Lower leg skin (tissue), 4 donors: Measurements from ENCODE around the gene HOXC4. TPM values are rescaled to one million over a fixed set of nuclear protein-coding genes. Genes with fewer than 3 reads are reported as not detected.

Source experiments
- DNase-seq, 2 donors: peaks; one replicate each; pipeline ENCODE4 v3.0.0-alpha.2; 2019; ENCODE audit warnings: low spot score in 2 of 2
- H3K4me3 ChIP-seq: fragments of 200-600 bp; sonication (generic); 2 replicates; pipeline ENCODE4 v1.5.1; 2017; ENCODE audit warnings: mild to moderate bottlenecking, low read depth; ENCODE audit not compliant: poor library complexity, severe bottlenecking
- POLR2A ChIP-seq, 2 donors: fragments of 450-650 bp; IDR thresholded peaks; one replicate each; pipeline ENCODE4 v1.6.1; 2016 to 2017; ENCODE audit warnings: antibody characterized with exemption in 2 of 2, mild to moderate bottlenecking in 1 of 2, moderate library complexity in 1 of 2
- WGBS, 2 donors: methylation state at CpG; one replicate each; pipeline ENCODE4 v1.1.5; 2018; 5-methylcytosine and 5-hydroxymethylcytosine counted together
- intact Hi-C: fragments of 100-400 bp; cut with DNase I; formaldehyde crosslinking; loops from one replicate; pipeline ENCODE4 v1.15.0; 2023; ENCODE audit warnings: low total_unique reads
- total RNA-seq, 4 donors: library from RNA; depleted of rRNA; stranded (reverse); fragments of >200 nt; gene quantifications; one replicate each; pipeline ENCODE4 v1.1.0, GENCODE V29; 2016
- TF ChIP-seq, protein P1 (sequence below), 3 donors: fragments of 450-650 bp; IDR thresholded peaks; one replicate each; pipeline ENCODE4 v1.5.1; 2016; ENCODE audit warnings: antibody characterized with exemption in 3 of 3, mild to moderate bottlenecking in 3 of 3, moderate library complexity in 2 of 3

Gene HOXC4
- total RNA-seq, 4 donors from 2014 or later, result 1.7 to 6.1 (median 3.2) TPM

DNA sequence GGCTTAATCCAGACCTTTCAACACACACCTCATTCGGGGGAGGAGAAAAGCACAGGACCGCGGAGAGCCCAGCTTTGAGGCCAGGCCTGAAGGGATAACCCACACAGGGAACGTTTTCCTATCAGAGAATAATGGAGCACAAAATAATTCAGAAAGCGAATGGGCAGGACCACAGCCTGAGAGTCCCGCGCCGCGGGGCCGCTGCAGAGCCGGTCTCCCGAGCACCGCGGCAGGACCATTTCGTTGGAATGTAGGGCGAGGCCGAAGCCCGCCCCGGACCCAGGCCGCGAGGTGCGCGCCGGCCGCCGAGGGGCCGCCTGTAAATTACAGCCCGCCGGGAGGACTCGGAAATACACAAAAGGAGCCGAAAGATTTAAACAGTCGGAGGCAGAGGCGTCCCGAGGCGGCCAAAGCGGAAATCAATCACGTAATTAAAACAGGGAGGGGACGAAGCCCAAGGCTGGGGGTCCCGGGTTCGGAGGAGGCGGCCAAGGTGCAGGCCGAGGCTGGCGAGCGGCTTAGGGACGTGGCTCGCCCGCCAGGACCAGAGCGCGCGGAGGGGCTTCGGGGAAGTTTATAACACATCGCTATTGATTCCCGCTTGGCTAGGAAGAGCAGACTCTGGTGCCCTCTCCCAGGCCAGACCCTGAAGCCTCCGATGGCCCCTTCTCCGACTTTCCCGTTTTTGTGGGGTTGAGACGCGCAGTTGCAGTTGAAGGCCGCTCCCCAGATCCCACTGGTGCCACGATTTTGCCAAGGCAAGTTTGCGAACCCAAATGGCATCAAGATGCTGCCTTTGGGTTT, 6.3 kb upstream of the HOXC4 start:
- TF ChIP-seq POLR2A (IDR thresholded peaks at IDR 0.05), result no peak
- TF ChIP-seq, protein P1, sequence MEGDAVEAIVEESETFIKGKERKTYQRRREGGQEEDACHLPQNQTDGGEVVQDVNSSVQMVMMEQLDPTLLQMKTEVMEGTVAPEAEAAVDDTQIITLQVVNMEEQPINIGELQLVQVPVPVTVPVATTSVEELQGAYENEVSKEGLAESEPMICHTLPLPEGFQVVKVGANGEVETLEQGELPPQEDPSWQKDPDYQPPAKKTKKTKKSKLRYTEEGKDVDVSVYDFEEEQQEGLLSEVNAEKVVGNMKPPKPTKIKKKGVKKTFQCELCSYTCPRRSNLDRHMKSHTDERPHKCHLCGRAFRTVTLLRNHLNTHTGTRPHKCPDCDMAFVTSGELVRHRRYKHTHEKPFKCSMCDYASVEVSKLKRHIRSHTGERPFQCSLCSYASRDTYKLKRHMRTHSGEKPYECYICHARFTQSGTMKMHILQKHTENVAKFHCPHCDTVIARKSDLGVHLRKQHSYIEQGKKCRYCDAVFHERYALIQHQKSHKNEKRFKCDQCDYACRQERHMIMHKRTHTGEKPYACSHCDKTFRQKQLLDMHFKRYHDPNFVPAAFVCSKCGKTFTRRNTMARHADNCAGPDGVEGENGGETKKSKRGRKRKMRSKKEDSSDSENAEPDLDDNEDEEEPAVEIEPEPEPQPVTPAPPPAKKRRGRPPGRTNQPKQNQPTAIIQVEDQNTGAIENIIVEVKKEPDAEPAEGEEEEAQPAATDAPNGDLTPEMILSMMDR (IDR thresholded peaks at IDR 0.05), result no peak

DNA sequence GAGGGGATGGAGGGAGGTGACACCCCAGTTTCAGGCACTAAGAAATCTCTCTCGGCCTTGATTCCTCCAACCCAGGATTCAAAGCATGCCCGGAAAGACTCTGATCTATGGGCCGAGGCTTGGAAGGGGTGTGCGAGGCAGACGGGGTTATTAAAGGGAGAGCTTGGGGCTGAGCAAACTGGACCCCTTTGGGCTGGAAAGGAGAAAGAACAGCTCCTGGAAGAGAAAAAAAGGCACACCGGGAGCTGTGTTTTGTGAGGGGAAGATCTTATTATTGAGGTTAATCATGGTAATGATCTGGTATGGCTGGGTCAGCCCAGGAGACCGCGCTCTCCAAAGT, 5.7 kb upstream of the HOXC4 start:
- TF ChIP-seq, protein P1 (IDR thresholded peaks at IDR 0.05), result no peak
- DNase-seq, result no peak
- intact Hi-C loops, result loop anchor here (10.0 kb wide), 1 partner anchor 77 kb away; no protein-coding TSS in a partner anchor
- H3K4me3 ChIP-seq, result no peak overlapping the region
- WGBS, 2 donors, result 81 to 88% methylated on average over 8 of the region's 8 CpGs

More for the DNA sequence above, 6.3 kb upstream of the HOXC4 start:
- 74 to 83% methylated on average over 61 of the region's 61 CpGs for WGBS, 2 donors
- DNase-seq, result no peak
- intact Hi-C loops, result loop anchor here (10.0 kb wide), 1 partner anchor 77 kb away; no protein-coding TSS in a partner anchor
- no peak overlapping the region for H3K4me3 ChIP-seq

DNA sequence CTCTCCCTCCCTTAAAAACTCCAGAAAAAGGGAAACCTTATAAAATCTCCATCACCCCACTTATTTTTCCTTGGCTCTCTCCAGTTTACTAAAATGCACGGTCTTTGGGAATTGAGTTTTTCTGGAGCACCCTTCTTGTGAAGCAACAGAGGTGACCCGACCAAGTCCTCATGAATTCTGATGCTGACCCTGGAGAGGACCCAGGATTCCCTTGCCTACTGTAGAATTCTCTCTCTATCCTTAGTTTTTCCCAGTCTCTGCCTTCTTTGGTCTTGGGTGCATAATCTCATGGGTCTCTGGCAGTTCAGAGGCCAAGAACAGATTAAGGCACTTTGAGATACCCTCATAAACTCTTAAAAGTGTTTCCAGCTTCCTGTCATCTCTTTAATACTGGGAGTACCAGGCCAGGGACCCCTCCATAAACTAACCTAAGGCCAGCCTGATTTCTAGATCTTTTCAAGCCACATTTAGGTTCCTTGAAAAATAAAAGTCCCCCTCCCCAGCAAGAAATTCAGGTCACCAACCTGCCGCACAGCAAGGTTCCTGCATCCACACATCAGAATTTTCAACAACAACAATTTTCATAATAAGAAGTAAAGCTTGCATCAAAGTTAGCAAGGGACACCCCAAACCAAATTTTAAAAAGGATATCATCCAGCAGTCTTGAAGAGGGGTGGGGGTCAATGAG, 5.1 kb upstream of the HOXC4 start:
- WGBS, 2 donors, result 89 to 93% methylated on average over 3 of the region's 3 CpGs
- DNase-seq, result no peak
- no peak overlapping the region for H3K4me3 ChIP-seq
- intact Hi-C loops, result loop anchor here (10.0 kb wide), 1 partner anchor 76 kb away; no protein-coding TSS in a partner anchor
- TF ChIP-seq POLR2A (IDR thresholded peaks at IDR 0.05), result no peak
- TF ChIP-seq, protein P1 (IDR thresholded peaks at IDR 0.05), result no peak

DNA sequence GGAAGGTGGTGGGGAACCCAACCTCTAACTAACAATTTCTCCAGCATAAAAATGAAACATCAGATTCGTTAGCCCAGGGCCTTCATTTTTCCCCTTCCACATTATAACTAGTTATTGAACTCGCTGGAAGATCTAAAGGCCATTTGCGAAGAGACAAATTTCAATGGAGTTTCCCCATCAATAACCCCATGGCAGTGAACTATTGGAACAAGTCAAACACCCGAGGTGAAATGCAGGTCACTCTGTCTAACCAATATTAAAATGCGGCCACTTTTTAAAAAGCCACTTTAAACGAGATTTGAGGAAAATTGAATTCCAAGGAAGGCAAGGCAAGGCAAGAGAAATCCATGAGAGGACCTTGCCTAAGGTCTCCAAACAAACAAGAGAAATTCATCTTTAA, 4.5 kb upstream of the HOXC4 start:
- no peak for TF ChIP-seq POLR2A (IDR thresholded peaks at IDR 0.05)
- TF ChIP-seq, protein P1 (IDR thresholded peaks at IDR 0.05), result no peak
- DNase-seq, result no peak
- 87 to 89% methylated on average over 6 of the region's 6 CpGs for WGBS, 2 donors
- H3K4me3 ChIP-seq, result no peak overlapping the region
- intact Hi-C loops, result loop anchor here (10.0 kb wide), 1 partner anchor 76 kb away; no protein-coding TSS in a partner anchor

DNA sequence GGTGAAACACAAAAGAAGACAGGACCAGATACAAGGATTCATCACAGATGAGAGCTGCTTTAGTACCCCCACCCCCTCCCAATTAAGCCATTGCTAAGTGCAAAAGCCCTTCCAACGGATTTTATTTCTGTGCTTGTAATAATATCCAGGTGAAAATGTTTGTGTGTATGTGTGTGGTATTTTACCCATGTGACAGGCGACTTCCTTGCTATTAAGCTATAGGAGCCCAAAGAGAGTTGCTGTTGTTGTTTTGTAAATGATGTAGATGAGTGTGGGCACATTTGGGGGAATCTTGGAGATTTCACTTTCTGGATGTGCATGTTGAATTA, 3.2 kb upstream of the HOXC4 start:
- DNase-seq, result no peak
- TF ChIP-seq POLR2A (IDR thresholded peaks at IDR 0.05), result no peak
- TF ChIP-seq, protein P1 (IDR thresholded peaks at IDR 0.05), result no peak
- intact Hi-C loops, result no loop called here
- 51 to 68% methylated on average over 2 of the region's 2 CpGs for WGBS, 2 donors
- no peak overlapping the region for H3K4me3 ChIP-seq
